ENCODE measurements around the gene FPGS. TPM values are rescaled to one million over a fixed set of nuclear protein-coding genes. Genes with fewer than 3 reads are reported as not detected.

FPGS gene
- total and polyA plus RNA-seq, 7 experiments from 2014 or later: 37.3 to 123 (median 90.8) TPM

DNA sequence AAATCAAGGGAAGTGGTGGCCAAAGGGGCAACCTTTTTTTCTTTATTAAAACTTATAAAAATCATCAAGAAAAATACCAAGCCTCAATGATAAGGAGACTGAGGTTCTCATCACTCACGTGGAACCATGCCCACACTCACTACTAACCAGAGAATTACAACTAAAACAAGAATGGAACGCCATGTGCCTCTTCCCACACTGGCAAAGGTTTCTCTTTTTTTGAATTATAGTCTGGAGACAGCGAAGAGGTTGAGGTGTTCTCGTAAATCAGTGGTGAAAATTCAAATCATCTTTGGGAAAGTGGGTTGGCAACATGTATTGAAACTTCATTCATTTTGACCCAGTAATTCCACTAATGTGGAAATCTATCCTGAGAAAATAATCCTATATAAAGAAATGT, 19.4 kb downstream of the FPGS start:
- H3K4me1 Mint-ChIP-seq: peaks cover 0 to 5% (median 0%) of the 10 kb centered on the region in 7 donors
- Histone ChIP-seq H3K4me3 (ENCODE audit: low read length) (no peak overlapping the region), H3K27me3 (ENCODE audit: control insufficient read depth in 2 of 2, insufficient read depth in 2 of 2, low read length in 2 of 2) (no peaks in the 10 kb centered on the region), H3K27ac (ENCODE audit: low read depth, low read length) (no peak overlapping the region), H3K36me3 (ENCODE audit: control insufficient read depth in 2 of 3, insufficient read depth in 3 of 3, low read length in 3 of 3) (peaks cover 0 to 31% (median 1%) of the 10 kb centered on the region in 3 experiments), H3K4me1 (ENCODE audit: control insufficient read depth in 2 of 2, insufficient read depth in 2 of 2, low read length in 2 of 2) (no peaks in the 10 kb centered on the region), H3K9me3 (ENCODE audit: control insufficient read depth in 2 of 3, low read length in 3 of 3) (no peaks in the 10 kb centered on the region)
- ChIA-PET CTCF (no interaction called here), POLR2A (no interaction called here)
- no peak for DNase-seq
- H3K27me3 Mint-ChIP-seq: no peaks in the 10 kb centered on the region
- ATAC-seq: no peak
- H3K9me3 Mint-ChIP-seq: no peaks in the 10 kb centered on the region
- no peak overlapping the region for H3K4me3 Mint-ChIP-seq
- intact Hi-C loops (cut with micrococcal nuclease): no loop called here
- peaks cover 0 to 19% (median 3%) of the 10 kb centered on the region in 5 donors for H3K36me3 Mint-ChIP-seq
- peak overlapping the region in 2 of 9 donors; percentile 12 to 45 for H3K27ac Mint-ChIP-seq

- H3K36me3 Mint-ChIP-seq: peaks cover 0 to 5% (median 3%) of the 10 kb centered on the region in 5 donors
- no peaks in the 10 kb centered on the region for H3K9me3 Mint-ChIP-seq
- POLR2A ChIA-PET: no interaction called here
- H3K4me1 Mint-ChIP-seq: peaks cover 0 to 7% (median 0%) of the 10 kb centered on the region in 7 donors
- Histone ChIP-seq H3K27ac (ENCODE audit: low read depth, low read length) (no peak overlapping the region), H3K9me3 (ENCODE audit: control insufficient read depth in 2 of 3, low read length in 3 of 3) (no peaks in the 10 kb centered on the region), H3K4me3 (ENCODE audit: low read length) (no peak overlapping the region), H3K36me3 (ENCODE audit: control insufficient read depth in 2 of 3, insufficient read depth in 3 of 3, low read length in 3 of 3) (peaks cover 0 to 7% (median 0%) of the 10 kb centered on the region in 3 experiments), H3K27me3 (ENCODE audit: control insufficient read depth in 2 of 2, insufficient read depth in 2 of 2, low read length in 2 of 2) (no peaks in the 10 kb centered on the region), H3K4me1 (ENCODE audit: control insufficient read depth in 2 of 2, insufficient read depth in 2 of 2, low read length in 2 of 2) (no peaks in the 10 kb centered on the region)
- CTCF ChIA-PET: interaction anchor here (0.6 kb wide), 1 partner anchor 38 kb away, joined by 3 read pairs; no protein-coding TSS in a partner anchor
- peak overlapping the region in 1 of 9 donors; percentile 26 for H3K27ac Mint-ChIP-seq
- intact Hi-C loops (cut with micrococcal nuclease): no loop called here
- no peaks in the 10 kb centered on the region for H3K27me3 Mint-ChIP-seq
- no peak for DNase-seq
- ATAC-seq: no peak
- H3K4me3 Mint-ChIP-seq: no peak overlapping the region
Measured at GRCh38 chr9:127825319-127826051, 22.8 kb downstream of the FPGS start.

DNA sequence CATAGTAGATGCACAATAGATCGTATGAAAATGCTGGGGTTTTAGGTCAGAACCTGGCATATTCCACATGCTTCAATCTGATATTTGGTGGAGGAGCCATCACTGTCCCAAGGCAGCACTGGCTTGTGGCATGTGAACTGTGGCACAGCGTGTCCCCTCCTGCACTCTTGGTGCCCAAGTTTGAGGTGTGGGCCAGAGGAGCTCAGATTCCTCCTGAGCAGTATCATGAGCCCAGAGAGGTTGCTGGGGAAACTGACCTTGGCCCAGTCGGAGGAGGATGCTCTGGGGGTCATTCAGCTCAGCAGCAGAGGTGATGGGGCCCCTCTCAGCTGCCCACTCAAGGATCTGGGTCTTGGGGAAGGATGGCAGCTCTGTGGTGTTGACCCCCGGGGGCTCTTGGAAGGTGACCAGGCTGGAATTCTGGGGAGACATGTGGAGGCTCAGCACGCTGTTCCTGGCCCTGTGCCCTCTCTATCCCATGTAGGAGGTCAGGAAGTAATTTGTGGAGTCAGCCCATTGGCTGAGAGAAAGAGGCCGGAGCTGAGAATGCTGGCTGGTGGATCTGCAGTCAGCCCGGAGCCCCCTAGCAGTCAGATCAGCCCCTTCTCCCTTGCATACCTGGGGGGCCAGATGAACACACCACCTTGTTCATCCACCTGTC, 23.7 kb downstream of the FPGS start:
- POLR2A ChIA-PET: no interaction called here
- Mint-ChIP-seq H3K36me3 (peaks cover 0 to 4% (median 0%) of the 10 kb centered on the region in 5 donors), H3K4me1 (peaks cover 0 to 7% (median 4%) of the 10 kb centered on the region in 7 donors), H3K9me3 (no peaks in the 10 kb centered on the region), H3K4me3 (no peak overlapping the region), H3K27me3 (no peaks in the 10 kb centered on the region), H3K27ac (peak overlapping the region in 3 of 9 donors; percentile 28 to 88 (median 56))
- intact Hi-C loops (cut with micrococcal nuclease): no loop called here
- Histone ChIP-seq H3K27me3 (ENCODE audit: control insufficient read depth in 2 of 2, insufficient read depth in 2 of 2, low read length in 2 of 2) (no peaks in the 10 kb centered on the region), H3K36me3 (ENCODE audit: control insufficient read depth in 2 of 3, insufficient read depth in 3 of 3, low read length in 3 of 3) (peaks cover 0 to 7% (median 0%) of the 10 kb centered on the region in 3 experiments), H3K4me3 (ENCODE audit: low read length) (no peak overlapping the region), H3K9me3 (ENCODE audit: control insufficient read depth in 2 of 3, low read length in 3 of 3) (no peaks in the 10 kb centered on the region), H3K27ac (ENCODE audit: low read depth, low read length) (no peak overlapping the region), H3K4me1 (ENCODE audit: control insufficient read depth in 2 of 2, insufficient read depth in 2 of 2, low read length in 2 of 2) (no peaks in the 10 kb centered on the region)
- ATAC-seq (no peak), DNase-seq (no peak)
- CTCF ChIA-PET: interaction anchor here (0.6 kb wide), 1 partner anchor 22 kb away, joined by 4 read pairs; no protein-coding TSS in a partner anchor

DNA sequence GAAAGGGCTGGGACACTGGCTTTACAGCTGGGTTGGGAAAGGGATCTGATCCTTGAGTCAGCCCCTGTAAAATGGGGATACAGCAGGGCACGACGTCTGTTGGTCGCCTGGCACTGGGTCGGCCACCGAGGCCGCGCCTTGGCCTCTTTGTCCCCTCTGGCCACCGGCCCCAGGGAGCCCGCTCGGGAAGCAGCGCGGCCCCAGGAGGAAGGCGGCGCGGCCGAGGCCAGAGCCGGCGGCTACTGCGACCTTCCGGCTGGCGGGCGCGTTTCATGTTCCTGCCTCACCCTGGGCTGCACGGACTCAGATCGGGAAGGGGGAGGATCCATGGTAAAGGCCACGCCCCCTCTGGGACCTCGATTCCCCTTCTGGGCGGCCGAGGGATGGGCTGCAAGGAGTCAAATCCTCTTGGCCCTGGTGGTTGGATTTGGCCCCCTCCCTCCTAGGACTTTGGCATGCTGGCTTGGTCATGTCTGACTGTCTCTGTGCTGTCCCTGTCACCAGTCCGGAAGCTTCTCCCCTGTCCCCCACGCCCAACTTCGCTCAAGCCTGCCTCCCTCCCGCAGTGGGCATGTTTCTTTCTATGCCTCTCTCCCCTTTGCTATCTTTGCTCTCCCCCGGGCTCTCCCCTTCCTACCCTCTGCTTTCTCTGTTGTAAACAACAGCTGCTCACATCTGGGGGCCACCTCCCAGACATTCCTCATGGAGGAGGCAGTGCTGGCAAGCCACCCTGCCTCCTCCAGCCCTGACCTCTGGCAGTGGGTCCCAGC, 25.8 kb downstream of the FPGS start:
- Mint-ChIP-seq H3K9me3 (no peaks in the 10 kb centered on the region), H3K4me1 (peaks cover 5 to 18% (median 14%) of the 10 kb centered on the region in 7 donors), H3K36me3 (peaks cover 0 to 4% (median 0%) of the 10 kb centered on the region in 5 donors), H3K27me3 (no peaks in the 10 kb centered on the region), H3K4me3 (no peak overlapping the region), H3K27ac (peak overlapping the region in 7 of 9 donors; percentile 10 to 73 (median 67))
- intact Hi-C loops (cut with micrococcal nuclease): no loop called here
- H3K9me3 ChIP-seq (ENCODE audit: control insufficient read depth in 2 of 3, low read length in 3 of 3): no peaks in the 10 kb centered on the region
- DNase-seq: no peak
- H3K4me1 ChIP-seq (ENCODE audit: control insufficient read depth in 2 of 2, insufficient read depth in 2 of 2, low read length in 2 of 2): peaks cover 0 to 8% of the 10 kb centered on the region in 2 donors
- POLR2A ChIA-PET: no interaction called here
- CTCF ChIA-PET: interaction anchor here (1.0 kb wide), 2 partner anchors 17 to 94 kb away, joined by 3 to 4 read pairs; no protein-coding TSS in a partner anchor
- H3K4me3 ChIP-seq (ENCODE audit: low read length): no peak overlapping the region
- H3K27me3 ChIP-seq (ENCODE audit: control insufficient read depth in 2 of 2, insufficient read depth in 2 of 2, low read length in 2 of 2): no peaks in the 10 kb centered on the region
- peak; percentile 40 for ATAC-seq
- no peak overlapping the region for H3K27ac ChIP-seq (ENCODE audit: low read depth, low read length)
- peaks cover 0 to 7% (median 0%) of the 10 kb centered on the region in 3 experiments for H3K36me3 ChIP-seq (ENCODE audit: control insufficient read depth in 2 of 3, insufficient read depth in 3 of 3, low read length in 3 of 3)

DNA sequence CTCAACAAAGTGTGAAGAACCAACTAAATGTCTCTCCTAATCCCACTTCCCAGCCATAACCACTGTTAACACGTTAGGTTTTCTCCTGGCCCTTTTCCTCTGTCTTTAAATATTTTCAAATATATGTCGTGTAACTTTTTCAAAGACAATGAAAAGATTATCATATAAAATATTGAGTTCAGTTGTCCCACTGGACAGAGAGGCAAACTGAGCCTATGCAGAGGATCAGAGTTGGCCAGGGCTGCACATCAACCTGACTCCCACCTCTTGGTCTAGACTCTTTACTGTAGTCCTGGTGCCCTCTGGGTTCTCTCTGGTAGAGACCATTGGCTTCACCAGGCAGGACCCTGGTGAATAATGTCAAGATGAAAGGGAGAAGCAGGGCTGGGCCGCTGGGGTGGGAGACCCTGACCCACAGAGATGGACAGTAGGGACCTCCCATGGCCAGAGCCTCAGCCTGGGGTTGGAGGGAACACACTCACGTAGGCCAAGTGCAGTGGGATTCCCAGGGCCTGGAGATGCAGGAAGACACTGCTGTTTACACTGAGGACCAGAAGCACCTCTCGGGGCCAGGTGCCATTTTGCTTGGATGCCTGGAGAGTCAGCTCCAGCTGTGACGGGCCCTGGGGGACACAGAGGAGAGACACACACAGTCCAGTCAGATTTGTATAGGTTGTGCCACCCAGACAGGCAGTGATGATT, 26.7 kb downstream of the FPGS start:
- peaks cover 0 to 1% (median 0%) of the 10 kb centered on the region in 5 donors for H3K36me3 Mint-ChIP-seq
- ChIA-PET CTCF (interaction anchor here (1.0 kb wide), 2 partner anchors 18 to 93 kb away, joined by 3 to 4 read pairs; no protein-coding TSS in a partner anchor), POLR2A (no interaction called here)
- Histone ChIP-seq H3K36me3 (ENCODE audit: control insufficient read depth in 2 of 3, insufficient read depth in 3 of 3, low read length in 3 of 3) (peaks cover 0 to 5% (median 0%) of the 10 kb centered on the region in 3 experiments), H3K4me1 (ENCODE audit: control insufficient read depth in 2 of 2, insufficient read depth in 2 of 2, low read length in 2 of 2) (peaks cover 0 to 8% of the 10 kb centered on the region in 2 donors), H3K9me3 (ENCODE audit: control insufficient read depth in 2 of 3, low read length in 3 of 3) (no peaks in the 10 kb centered on the region), H3K27ac (ENCODE audit: low read depth, low read length) (no peak overlapping the region), H3K4me3 (ENCODE audit: low read length) (no peak overlapping the region), H3K27me3 (ENCODE audit: control insufficient read depth in 2 of 2, insufficient read depth in 2 of 2, low read length in 2 of 2) (no peaks in the 10 kb centered on the region)
- intact Hi-C loops (cut with micrococcal nuclease): no loop called here
- ATAC-seq: no peak
- H3K4me1 Mint-ChIP-seq: peaks cover 5 to 21% (median 14%) of the 10 kb centered on the region in 7 donors
- H3K9me3 Mint-ChIP-seq: no peaks in the 10 kb centered on the region
- no peak for DNase-seq
- H3K27ac Mint-ChIP-seq: peak overlapping the region in 5 of 9 donors; percentile 33 to 73 (median 60)
- no peaks in the 10 kb centered on the region for H3K27me3 Mint-ChIP-seq
- no peak overlapping the region for H3K4me3 Mint-ChIP-seq

DNA sequence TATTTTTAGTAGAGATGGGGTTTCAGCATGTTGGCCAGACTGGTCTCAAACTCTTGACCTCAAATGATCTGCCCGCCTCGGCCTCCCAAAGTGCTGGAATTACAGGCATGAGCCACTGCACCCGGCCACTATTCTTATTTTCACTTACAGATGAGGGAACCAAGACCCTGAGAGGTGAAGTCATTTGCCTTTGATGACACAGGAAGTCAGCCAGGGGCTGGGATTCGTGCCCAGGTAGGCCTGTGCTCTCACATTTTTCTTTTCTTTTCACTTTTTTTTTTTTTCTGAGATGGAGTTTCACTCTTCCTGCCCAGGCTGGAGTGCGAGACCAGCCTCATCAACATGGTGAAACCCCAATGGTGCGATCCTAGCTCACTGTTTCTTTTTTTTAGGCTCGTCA, 29.6 kb downstream of the FPGS start:
- H3K4me3 Mint-ChIP-seq: peak overlapping the region in 7 of 10 donors; percentile 45 to 82 (median 64)
- H3K27ac Mint-ChIP-seq: peak overlapping the region; percentile 58 to 91 (median 79)
- H3K36me3 Mint-ChIP-seq: peaks cover 0 to 2% (median 0%) of the 10 kb centered on the region in 5 donors
- no peak for ATAC-seq
- intact Hi-C loops (cut with micrococcal nuclease): no loop called here
- Histone ChIP-seq H3K4me1 (ENCODE audit: control insufficient read depth in 2 of 2, insufficient read depth in 2 of 2, low read length in 2 of 2) (peaks cover 0 to 8% of the 10 kb centered on the region in 2 donors), H3K9me3 (ENCODE audit: control insufficient read depth in 2 of 3, low read length in 3 of 3) (no peaks in the 10 kb centered on the region), H3K27me3 (ENCODE audit: control insufficient read depth in 2 of 2, insufficient read depth in 2 of 2, low read length in 2 of 2) (no peaks in the 10 kb centered on the region), H3K4me3 (ENCODE audit: low read length) (no peak overlapping the region), H3K36me3 (ENCODE audit: control insufficient read depth in 2 of 3, insufficient read depth in 3 of 3, low read length in 3 of 3) (no peaks in the 10 kb centered on the region), H3K27ac (ENCODE audit: low read depth, low read length) (no peak overlapping the region)
- no peaks in the 10 kb centered on the region for H3K27me3 Mint-ChIP-seq
- POLR2A ChIA-PET: interaction anchor here (1.1 kb wide), 1 partner anchor 61 kb away, joined by 3 read pairs; no protein-coding TSS in a partner anchor
- CTCF ChIA-PET: no interaction called here
- DNase-seq: peak in 6 of 9 donors; percentile 7 to 38 (median 28)
- H3K9me3 Mint-ChIP-seq: no peaks in the 10 kb centered on the region
- H3K4me1 Mint-ChIP-seq: peaks cover 7 to 21% (median 14%) of the 10 kb centered on the region in 7 donors
